ENCODE data around the gene VWCE. TPM values are rescaled to one million over a fixed set of nuclear protein-coding genes. Genes with fewer than 3 reads are reported as not detected.

Gene VWCE
- total RNA-seq, 3 donors from 2014 or later (not counting 1 experiment from before 2014, with no cell fraction given): 0.61 to 0.95 (median 0.82) TPM

- Mint-ChIP-seq H3K9me3 (no peaks in the 10 kb centered on the region), H3K27ac (no peak overlapping the region), H3K4me3 (no peak overlapping the region), H3K4me1 (no peaks in the 10 kb centered on the region), H3K36me3 (no peaks in the 10 kb centered on the region), H3K27me3 (ENCODE audit: low read depth in 2 of 2) (no peaks in the 10 kb centered on the region)
- no peaks in the 10 kb centered on the region for H3K9me3 ChIP-seq (ENCODE audit: control insufficient read depth, insufficient read depth, low read length)
- no peak for DNase-seq
- WGBS (ENCODE audit: insufficient coverage): 86% methylated on average over 10 of the region's 10 CpGs
- no peaks in the 10 kb centered on the region for H3K4me1 ChIP-seq (ENCODE audit: control insufficient read depth, insufficient read depth, low read length)
- no peaks in the 10 kb centered on the region for H3K36me3 ChIP-seq (ENCODE audit: control insufficient read depth, insufficient read depth, low read length)
- no peak overlapping the region for H3K4me3 ChIP-seq (ENCODE audit: low read length)
- H3K27me3 ChIP-seq (ENCODE audit: control insufficient read depth, insufficient read depth, low read length): no peaks in the 10 kb centered on the region
- ATAC-seq: no peak
- intact Hi-C loops (cut with micrococcal nuclease): no loop called here
- TF ChIP-seq CTCF (IDR thresholded peaks at IDR 0.05): no peak
- H3K27ac ChIP-seq (ENCODE audit: low read length): no peak overlapping the region
Observed at GRCh38 chr11:61278001-61278470, 17.1 kb downstream of the VWCE start.

DNA sequence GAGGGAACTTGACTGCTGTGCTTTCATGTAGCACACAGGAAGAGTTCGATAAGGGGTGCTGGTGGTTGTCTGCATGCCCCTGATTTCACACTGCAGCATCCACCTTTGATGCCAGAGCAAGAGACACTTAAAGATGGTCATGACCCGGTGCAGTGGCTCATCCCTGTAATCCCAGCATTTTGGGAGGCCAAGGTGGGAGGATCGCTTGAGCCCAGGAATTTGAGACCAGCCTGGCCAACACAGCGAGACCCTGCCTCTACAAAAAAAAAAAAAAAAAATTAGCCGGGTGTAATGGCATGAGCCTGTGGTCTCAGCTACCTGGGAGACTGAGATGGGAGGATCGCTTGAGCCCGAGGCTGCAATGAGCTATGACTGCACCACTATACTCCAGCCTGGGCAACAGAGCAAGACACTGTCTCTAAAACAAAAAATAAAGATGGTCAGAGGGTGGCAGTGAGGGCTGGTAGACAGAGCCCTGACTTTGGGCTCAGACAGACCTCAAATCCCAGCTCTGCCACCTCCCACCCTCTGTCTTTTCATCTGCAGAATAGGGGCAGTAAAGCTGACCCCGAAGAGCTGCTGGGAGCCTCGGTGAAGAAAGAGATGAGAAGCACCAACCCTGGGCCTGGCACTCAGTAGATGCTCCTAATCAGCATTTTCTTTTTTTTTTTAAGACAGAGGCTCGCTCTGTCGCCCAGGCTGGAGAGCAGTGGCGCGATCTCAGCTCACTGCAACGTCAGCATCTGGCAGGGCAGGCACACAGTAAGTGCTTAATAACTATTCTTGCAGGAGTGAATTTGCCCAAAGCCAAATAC is 17.7 kb downstream of the VWCE start:
- no peak overlapping the region for H3K4me3 ChIP-seq (ENCODE audit: low read length)
- ATAC-seq: no peak
- Mint-ChIP-seq H3K4me1 (no peaks in the 10 kb centered on the region), H3K4me3 (no peak overlapping the region), H3K9me3 (no peaks in the 10 kb centered on the region), H3K27me3 (ENCODE audit: low read depth in 2 of 2) (no peaks in the 10 kb centered on the region), H3K27ac (no peak overlapping the region), H3K36me3 (no peaks in the 10 kb centered on the region)
- H3K36me3 ChIP-seq (ENCODE audit: control insufficient read depth, insufficient read depth, low read length): no peaks in the 10 kb centered on the region
- intact Hi-C loops (cut with micrococcal nuclease): no loop called here
- H3K27ac ChIP-seq (ENCODE audit: low read length): no peak overlapping the region
- H3K9me3 ChIP-seq (ENCODE audit: control insufficient read depth, insufficient read depth, low read length): no peaks in the 10 kb centered on the region
- 90% methylated on average over 13 of the region's 14 CpGs for WGBS (ENCODE audit: insufficient coverage)
- no peak for TF ChIP-seq CTCF (IDR thresholded peaks at IDR 0.05)
- no peaks in the 10 kb centered on the region for H3K27me3 ChIP-seq (ENCODE audit: control insufficient read depth, insufficient read depth, low read length)
- DNase-seq: no peak
- H3K4me1 ChIP-seq (ENCODE audit: control insufficient read depth, insufficient read depth, low read length): no peaks in the 10 kb centered on the region

GRCh38 chr11:61275191-61275590 is 19.9 kb downstream of the VWCE start:
- intact Hi-C loops (cut with micrococcal nuclease): no loop called here
- 92% methylated on average over 4 of the region's 4 CpGs for WGBS (ENCODE audit: insufficient coverage)
- no peak overlapping the region for H3K27ac Mint-ChIP-seq
- Histone ChIP-seq H3K4me3 (ENCODE audit: low read length) (no peak overlapping the region), H3K27me3 (ENCODE audit: control insufficient read depth, insufficient read depth, low read length) (no peaks in the 10 kb centered on the region), H3K9me3 (ENCODE audit: control insufficient read depth, insufficient read depth, low read length) (no peaks in the 10 kb centered on the region), H3K27ac (ENCODE audit: low read length) (no peak overlapping the region), H3K4me1 (ENCODE audit: control insufficient read depth, insufficient read depth, low read length) (no peaks in the 10 kb centered on the region), H3K36me3 (ENCODE audit: control insufficient read depth, insufficient read depth, low read length) (no peaks in the 10 kb centered on the region)
- H3K27me3 Mint-ChIP-seq (ENCODE audit: low read depth in 2 of 2): no peaks in the 10 kb centered on the region
- ATAC-seq (no peak), DNase-seq (no peak)
- H3K4me1 Mint-ChIP-seq: no peaks in the 10 kb centered on the region
- H3K9me3 Mint-ChIP-seq: no peaks in the 10 kb centered on the region
- no peaks in the 10 kb centered on the region for H3K36me3 Mint-ChIP-seq
- no peak overlapping the region for H3K4me3 Mint-ChIP-seq
- TF ChIP-seq CTCF (IDR thresholded peaks at IDR 0.05): no peak

- H3K9me3 ChIP-seq (ENCODE audit: control insufficient read depth, insufficient read depth, low read length): no peaks in the 10 kb centered on the region
- Mint-ChIP-seq H3K9me3 (no peaks in the 10 kb centered on the region), H3K4me3 (no peak overlapping the region), H3K27ac (no peak overlapping the region), H3K27me3 (ENCODE audit: low read depth in 2 of 2) (no peaks in the 10 kb centered on the region), H3K36me3 (no peaks in the 10 kb centered on the region), H3K4me1 (no peaks in the 10 kb centered on the region)
- no peaks in the 10 kb centered on the region for H3K36me3 ChIP-seq (ENCODE audit: control insufficient read depth, insufficient read depth, low read length)
- no peak for TF ChIP-seq CTCF (IDR thresholded peaks at IDR 0.05)
- no peak overlapping the region for H3K4me3 ChIP-seq (ENCODE audit: low read length)
- intact Hi-C loops (cut with micrococcal nuclease): no loop called here
- WGBS (ENCODE audit: insufficient coverage): 98% methylated on average over 4 of the region's 4 CpGs
- no peak overlapping the region for H3K27ac ChIP-seq (ENCODE audit: low read length)
- no peaks in the 10 kb centered on the region for H3K27me3 ChIP-seq (ENCODE audit: control insufficient read depth, insufficient read depth, low read length)
- ATAC-seq (no peak), DNase-seq (no peak)
- H3K4me1 ChIP-seq (ENCODE audit: control insufficient read depth, insufficient read depth, low read length): no peaks in the 10 kb centered on the region
Observed at GRCh38 chr11:61274084-61274483, 21.0 kb downstream of the VWCE start.
